Medulla oblongata (tissue), 1 donor: ENCODE data around the gene ODAD2.

ENCODE experiments used
- DNase-seq: peaks from one replicate; pipeline ENCODE4 v3.0.0-alpha.2; 2015; ENCODE audit errors: extremely low spot score

The ODAD2 gene

GRCh38 chr10:27857616-27858015 is 141.3 kb downstream of the ODAD2 start:
- DNase-seq: no peak

GRCh38 chr10:27844223-27844622 is 154.7 kb downstream of the ODAD2 start:
- DNase-seq: no peak

GRCh38 chr10:27838901-27839300 is 160.0 kb downstream of the ODAD2 start:
- no peak for DNase-seq

- no peak for DNase-seq
Measured at GRCh38 chr10:27838361-27838760, 160.5 kb downstream of the ODAD2 start.

GRCh38 chr10:27834476-27834875 is 164.4 kb downstream of the ODAD2 start:
- DNase-seq: no peak

- DNase-seq: no peak
Measured at GRCh38 chr10:27833792-27834191, 165.1 kb downstream of the ODAD2 start.

- DNase-seq: no peak
Measured at GRCh38 chr10:27832826-27833225, 166.1 kb downstream of the ODAD2 start.

GRCh38 chr10:27826369-27826768 is 172.5 kb downstream of the ODAD2 start:
- no peak for DNase-seq

GRCh38 chr10:27822301-27822700 is 176.6 kb downstream of the ODAD2 start:
- no peak for DNase-seq

- DNase-seq: no peak
Measured at GRCh38 chr10:27820637-27821036, 178.2 kb downstream of the ODAD2 start.

- DNase-seq: no peak
Measured at GRCh38 chr10:27819781-27820531, 178.9 kb downstream of the ODAD2 start.

- no peak for DNase-seq
Measured at GRCh38 chr10:27816320-27816719, 182.6 kb downstream of the ODAD2 start.

- DNase-seq: no peak
Measured at GRCh38 chr10:27815846-27816245, 183.0 kb downstream of the ODAD2 start.

- DNase-seq: no peak
Measured at GRCh38 chr10:27815261-27815660, 183.6 kb downstream of the ODAD2 start.

- no peak for DNase-seq
Measured at GRCh38 chr10:27805180-27805579, 193.7 kb downstream of the ODAD2 start.

- DNase-seq: no peak
Measured at GRCh38 chr10:27804136-27804535, 194.7 kb downstream of the ODAD2 start.

- DNase-seq: no peak
Measured at GRCh38 chr10:27801171-27801785, 197.6 kb downstream of the ODAD2 start.

GRCh38 chr10:27799046-27799445 is 199.8 kb downstream of the ODAD2 start:
- no peak for DNase-seq

GRCh38 chr10:27794157-27794556 is 204.7 kb downstream of the ODAD2 start:
- no peak for DNase-seq

- DNase-seq: no peak
Measured at GRCh38 chr10:27792216-27792615, 206.7 kb downstream of the ODAD2 start.

- DNase-seq: no peak
Measured at GRCh38 chr10:27784272-27784671, 214.6 kb downstream of the ODAD2 start.

- no peak for DNase-seq
Measured at GRCh38 chr10:27783660-27784059, 215.2 kb downstream of the ODAD2 start.

- DNase-seq: no peak
Measured at GRCh38 chr10:27779462-27780015, 219.3 kb downstream of the ODAD2 start.
